GM21447 (cell line): Measurements from ENCODE around the gene TMPRSS11F.
"Not testable (repeated sequence)": the region's sequence is repeated elsewhere in the genome, so short reads cannot be mapped to it uniquely, and the experiment has no call there.

Experiments used
- ATAC-seq: cut with Tn5 transposase; IDR thresholded peaks from one replicate; pipeline ENCODE4 v1.9.1; 2021; ENCODE audit not compliant: unreplicated experiment

The TMPRSS11F gene

GRCh38 chr4:68129793-68130192 lies at the start of gene TMPRSS11F:
Gene TMPRSS11F (minus strand): TSS chr4:68129869. CDS start chr4:68129820, 49 bp downstream.
- no peak for ATAC-seq

- ATAC-seq = no peak
Observed at GRCh38 chr4:68176904-68177303, 47.2 kb upstream of the TMPRSS11F start.

- ATAC-seq = no peak
Observed at GRCh38 chr4:68176500-68176899, 46.8 kb upstream of the TMPRSS11F start.

- peak; percentile 79 for ATAC-seq
Observed at GRCh38 chr4:68175562-68176155, 46.0 kb upstream of the TMPRSS11F start.

DNA sequence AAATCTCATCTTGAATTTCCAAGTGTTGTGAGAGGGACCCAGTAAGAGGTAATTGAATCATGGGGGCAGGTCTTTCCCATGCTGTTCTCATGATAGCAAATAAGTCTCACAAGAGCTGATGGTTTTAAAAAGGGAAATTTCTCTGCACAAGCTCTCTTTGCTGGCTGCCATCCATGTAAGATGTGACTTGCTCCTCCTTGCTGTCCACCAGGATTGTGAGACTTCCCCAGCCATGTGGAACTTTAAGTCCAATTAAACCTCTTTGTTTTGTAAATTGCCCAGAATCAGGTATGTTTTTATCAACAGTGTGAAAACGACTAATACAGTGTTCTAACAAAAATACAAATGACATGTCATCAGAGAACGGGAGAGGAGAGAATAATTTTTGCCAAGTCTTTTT lies 44.7 kb upstream of the TMPRSS11F start:
- ATAC-seq = not testable (repeated sequence)

DNA sequence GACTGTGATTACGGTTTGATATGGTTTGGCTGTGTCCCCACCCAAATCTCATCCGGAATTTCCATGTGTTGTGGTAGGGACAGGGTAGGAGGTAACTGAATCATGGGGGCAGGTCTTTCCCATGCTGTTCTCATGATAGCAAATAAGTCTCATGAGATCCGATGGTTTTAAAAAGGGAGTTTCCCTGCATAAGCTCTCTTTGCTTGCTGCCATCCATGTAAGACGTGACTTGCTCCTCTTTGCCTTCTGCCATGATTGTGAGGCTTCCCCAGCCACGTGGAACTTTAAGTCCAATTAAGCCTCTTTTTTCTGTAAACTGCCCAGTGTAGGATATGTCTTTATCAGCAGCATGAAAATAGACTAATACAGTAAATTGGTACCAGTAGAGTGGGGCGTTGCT lies 42.5 kb upstream of the TMPRSS11F start:
- not testable (repeated sequence) for ATAC-seq

- ATAC-seq = no peak
Observed at GRCh38 chr4:68167706-68168105, 38.0 kb upstream of the TMPRSS11F start.

DNA sequence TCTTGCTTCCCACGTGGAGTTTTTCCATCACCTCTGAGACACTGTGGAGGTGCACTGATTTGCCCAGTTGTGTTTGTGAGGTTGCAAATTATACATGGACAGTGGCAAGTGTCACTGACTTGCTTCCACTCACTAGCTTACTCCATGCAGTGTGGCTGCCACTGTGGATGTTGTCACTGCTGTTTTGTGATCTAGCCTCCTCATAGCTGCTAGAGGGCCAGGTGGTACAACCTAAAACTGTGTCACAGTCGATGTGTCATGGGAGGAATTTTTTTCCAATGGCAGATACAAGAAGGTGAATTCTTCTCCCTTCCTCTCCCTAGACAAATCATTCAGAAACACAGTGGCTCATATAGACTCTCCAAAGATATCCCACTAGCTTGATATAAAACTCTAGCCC lies 37.5 kb upstream of the TMPRSS11F start:
- no peak for ATAC-seq

DNA sequence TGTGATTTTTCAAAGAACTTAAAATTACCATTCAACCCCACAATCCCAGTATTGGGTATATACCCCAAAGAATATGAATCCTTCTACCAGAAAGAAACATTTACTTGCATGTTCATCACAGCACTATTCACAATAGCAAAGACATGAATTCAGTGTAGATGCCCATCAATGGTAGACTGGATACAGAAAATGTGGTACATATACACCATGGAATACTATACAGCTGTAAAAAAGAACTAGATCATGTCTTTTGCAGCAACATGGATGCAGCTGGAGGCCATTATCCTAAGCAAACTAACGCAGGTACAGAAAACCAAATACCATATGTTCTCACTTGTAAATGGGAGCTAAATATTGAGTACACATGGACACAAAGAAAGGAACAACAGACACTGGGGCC lies 34.1 kb upstream of the TMPRSS11F start:
- ATAC-seq = no peak

DNA sequence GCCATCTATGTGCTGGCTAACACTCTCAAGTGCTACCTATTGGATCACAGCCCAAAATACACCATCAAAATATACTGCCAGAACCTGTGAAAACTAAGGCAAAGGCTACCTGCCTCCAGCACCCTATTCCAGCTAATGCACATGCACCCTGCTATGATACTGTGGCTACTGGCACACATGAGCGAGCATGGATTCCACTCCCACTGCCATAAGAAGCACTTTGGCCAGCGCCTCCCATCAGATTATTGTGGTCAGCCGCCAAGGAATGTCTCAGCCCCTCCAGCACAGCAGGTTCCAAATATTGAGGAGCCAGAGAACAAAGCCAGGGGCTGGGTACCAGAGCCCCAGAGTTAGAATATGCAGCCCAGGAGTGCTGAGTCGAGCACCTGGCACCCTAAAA lies 32.5 kb upstream of the TMPRSS11F start:
- ATAC-seq = no peak

GRCh38 chr4:68152411-68152810 lies 22.7 kb upstream of the TMPRSS11F start:
- no peak for ATAC-seq

- no peak for ATAC-seq
Observed at GRCh38 chr4:68148800-68149685, 19.4 kb upstream of the TMPRSS11F start.

DNA sequence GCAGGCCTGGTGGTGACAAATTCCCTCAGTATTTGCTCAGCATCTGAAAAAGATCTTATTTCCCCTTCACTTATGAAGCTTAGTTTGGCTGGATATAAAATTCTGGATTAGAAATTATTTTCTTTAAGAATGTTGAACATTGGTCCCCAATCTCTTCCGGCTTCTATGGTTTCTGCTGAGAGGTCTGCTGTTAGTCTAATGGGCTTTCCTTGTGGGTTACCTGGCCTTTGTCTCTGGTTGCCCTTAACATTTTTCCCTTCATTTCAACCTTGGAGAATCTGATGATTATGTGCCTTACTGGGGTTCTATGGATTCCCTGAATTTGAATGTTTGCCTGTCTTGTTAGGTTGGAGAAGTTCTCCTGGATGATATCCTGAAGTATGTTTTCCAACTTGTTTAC lies 17.4 kb upstream of the TMPRSS11F start:
- ATAC-seq = no peak

DNA sequence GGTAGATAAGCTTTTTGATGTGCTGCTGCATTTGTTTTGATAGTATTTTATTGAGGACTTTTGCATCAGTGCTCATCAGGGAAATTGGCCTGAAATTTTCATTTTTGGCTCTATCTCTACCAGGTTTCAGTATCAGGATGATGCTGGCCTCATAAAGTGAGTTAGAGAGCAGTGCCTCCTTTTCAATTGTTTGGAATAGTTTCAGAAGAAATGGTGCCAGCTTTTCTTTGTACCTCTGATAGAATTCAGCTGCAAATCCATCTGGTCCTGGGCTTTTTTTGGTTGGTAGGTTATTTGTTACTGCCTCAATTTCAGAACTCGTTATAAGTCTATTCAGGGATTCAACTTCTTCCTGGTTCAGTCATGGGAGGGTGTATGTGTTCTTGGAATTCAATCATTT lies 15.6 kb upstream of the TMPRSS11F start:
- ATAC-seq = no peak

DNA sequence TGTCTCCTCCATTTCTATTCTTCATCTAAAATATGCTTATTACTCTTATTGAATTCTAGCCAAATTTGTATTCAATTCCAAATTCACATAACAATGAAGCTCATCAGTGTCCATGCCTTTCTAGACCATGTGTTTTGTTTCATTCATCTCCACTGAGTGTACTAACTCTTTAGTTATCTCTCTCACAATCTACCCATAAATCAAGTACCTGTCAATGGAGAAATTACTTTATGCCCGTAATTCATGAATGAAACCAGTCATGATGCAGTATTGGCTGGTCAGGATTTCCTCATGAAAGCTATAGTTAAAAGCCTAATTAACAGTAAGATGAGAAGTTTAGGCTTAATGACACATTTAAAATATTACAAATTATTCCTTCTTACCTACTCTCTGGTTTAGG lies 12.2 kb upstream of the TMPRSS11F start:
- ATAC-seq = no peak

- no peak for ATAC-seq
Observed at GRCh38 chr4:68132342-68132741, 2.7 kb upstream of the TMPRSS11F start.

- ATAC-seq = no peak
Observed at GRCh38 chr4:68124262-68124661, 5.4 kb downstream of the TMPRSS11F start.

DNA sequence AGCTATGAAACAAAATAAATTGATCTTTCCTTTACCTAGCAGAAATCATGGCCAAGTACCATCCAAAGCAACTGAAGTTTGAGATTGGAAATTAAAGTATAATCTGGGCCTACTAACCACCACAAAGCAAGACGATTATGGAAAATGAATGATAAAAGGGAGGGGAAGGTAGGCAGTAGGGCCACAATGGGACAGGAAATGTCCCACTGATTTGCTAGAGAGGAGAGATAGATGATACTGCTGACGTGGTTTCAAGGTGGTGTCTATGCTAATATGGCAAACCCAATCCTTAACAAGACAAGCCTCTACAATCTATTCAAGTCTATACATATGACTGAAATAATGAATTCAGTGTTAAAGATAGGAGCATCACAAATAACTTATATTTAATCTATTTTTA lies 6.1 kb downstream of the TMPRSS11F start:
- no peak for ATAC-seq

- ATAC-seq = no peak
Observed at GRCh38 chr4:68119921-68120320, 9.7 kb downstream of the TMPRSS11F start.

DNA sequence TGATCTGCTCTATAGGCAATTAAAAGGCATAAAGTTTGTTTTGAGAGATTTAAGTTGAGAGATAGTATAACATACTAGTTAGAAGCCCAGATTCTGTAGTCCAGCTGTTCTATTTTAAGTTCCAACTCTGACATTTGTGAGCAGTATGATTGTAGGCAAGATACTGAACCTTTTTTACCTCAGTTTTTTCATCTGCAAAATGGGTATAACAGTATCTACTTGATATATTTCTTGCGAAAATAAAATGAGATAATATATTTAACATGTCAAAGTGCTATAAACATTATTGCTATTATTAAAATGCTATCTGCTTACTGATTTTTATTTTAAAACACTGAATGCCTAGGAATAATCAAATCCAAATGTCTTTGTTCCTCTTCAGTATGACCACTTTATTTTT lies 19.2 kb downstream of the TMPRSS11F start:
- ATAC-seq = no peak

DNA sequence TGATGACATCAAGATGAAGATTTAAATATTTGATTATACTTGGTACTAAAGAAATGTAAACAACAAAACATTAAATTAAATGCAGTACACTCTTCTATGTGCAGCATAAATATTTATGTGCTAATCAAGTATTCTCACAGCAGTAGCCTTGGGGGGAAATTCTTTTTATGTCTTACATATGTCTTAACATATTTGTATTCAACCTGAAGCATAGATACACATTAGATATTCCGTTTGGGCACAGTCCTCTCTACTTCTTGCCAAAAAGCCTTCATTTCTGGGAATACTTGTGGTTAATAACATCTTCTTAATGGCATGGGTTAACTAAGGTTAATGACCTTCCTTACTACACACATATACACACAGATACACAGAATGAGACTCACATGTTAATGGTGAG lies 19.8 kb downstream of the TMPRSS11F start:
- no peak for ATAC-seq

DNA sequence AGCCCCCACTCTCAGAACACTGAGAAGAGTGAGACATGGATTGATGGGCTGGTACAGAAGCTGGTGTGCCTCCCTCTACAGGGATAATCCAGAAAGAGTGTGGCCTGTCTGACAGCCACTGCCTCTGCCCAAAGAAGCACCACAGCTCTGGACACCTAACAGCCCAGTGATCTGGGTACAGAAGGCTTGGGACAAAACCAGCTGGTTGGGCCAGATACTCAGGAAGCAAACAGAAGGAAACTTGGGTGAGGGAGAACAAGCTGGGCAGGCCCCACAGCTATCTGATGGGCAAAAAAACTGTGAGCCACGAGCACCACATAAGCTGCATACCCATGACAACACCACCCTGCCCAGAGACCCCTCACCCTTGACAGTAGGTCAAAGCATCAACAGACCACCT lies 46.9 kb downstream of the TMPRSS11F start:
- no peak for ATAC-seq

GRCh38 chr4:68079928-68080327 lies 49.7 kb downstream of the TMPRSS11F start:
- ATAC-seq = no peak
